ENCODE measurements around the gene TTYH3. TPM values are rescaled to one million over a fixed set of nuclear protein-coding genes. Genes with fewer than 3 reads are reported as not detected.
"Not testable (repeated sequence)": the region's sequence is repeated elsewhere in the genome, so short reads cannot be mapped to it uniquely, and the experiment has no call there.

The TTYH3 gene
- total and polyA plus RNA-seq, 9 of the 15 experiments (the other 6 are each of a cell fraction or from before 2014, with no cell fraction given): 0.01 to 5.5 (median 1.1) TPM

DNA sequence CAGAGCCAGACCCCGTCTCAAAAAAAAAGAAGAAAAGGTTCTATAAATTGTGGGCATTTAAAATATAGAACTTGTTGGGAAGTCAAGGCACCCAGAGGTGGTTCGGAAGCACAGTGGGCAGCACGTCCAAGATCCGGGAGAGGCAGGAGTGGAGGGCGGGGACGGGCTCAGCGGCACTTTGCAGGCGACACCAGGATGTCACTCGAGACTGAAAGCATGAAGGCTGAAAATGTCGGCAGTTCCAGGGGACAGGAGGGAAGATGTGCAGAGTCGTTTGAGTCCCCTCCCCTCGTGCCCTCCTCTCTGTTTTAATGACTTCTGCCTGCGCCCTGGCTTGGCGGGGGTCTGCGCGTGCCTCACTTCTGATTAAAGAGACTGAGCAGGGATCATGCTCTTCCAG lies 42.4 kb upstream of the TTYH3 start (continued):
- TF ChIP-seq, protein P1, sequence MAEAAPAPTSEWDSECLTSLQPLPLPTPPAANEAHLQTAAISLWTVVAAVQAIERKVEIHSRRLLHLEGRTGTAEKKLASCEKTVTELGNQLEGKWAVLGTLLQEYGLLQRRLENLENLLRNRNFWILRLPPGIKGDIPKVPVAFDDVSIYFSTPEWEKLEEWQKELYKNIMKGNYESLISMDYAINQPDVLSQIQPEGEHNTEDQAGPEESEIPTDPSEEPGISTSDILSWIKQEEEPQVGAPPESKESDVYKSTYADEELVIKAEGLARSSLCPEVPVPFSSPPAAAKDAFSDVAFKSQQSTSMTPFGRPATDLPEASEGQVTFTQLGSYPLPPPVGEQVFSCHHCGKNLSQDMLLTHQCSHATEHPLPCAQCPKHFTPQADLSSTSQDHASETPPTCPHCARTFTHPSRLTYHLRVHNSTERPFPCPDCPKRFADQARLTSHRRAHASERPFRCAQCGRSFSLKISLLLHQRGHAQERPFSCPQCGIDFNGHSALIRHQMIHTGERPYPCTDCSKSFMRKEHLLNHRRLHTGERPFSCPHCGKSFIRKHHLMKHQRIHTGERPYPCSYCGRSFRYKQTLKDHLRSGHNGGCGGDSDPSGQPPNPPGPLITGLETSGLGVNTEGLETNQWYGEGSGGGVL (CRISPR knock-in tag; IDR thresholded peaks at IDR 0.05): no peak
- TF ChIP-seq ZSCAN32 (CRISPR knock-in tag; IDR thresholded peaks at IDR 0.05): no peak
- no peak for TF ChIP-seq POLR3A (IDR thresholded peaks at IDR 0.05; ENCODE audit: borderline replicate concordance, extremely low read depth, insufficient read depth, insufficient read length)
- no peak for TF ChIP-seq PHF8 (IDR thresholded peaks at IDR 0.05; ENCODE audit: borderline replicate concordance, low read length)
- no peak for TF ChIP-seq HNRNPUL1 (IDR thresholded peaks at IDR 0.05; ENCODE audit: low read length)
- TF ChIP-seq CBFA2T3 (IDR thresholded peaks at IDR 0.05): no peak

DNA sequence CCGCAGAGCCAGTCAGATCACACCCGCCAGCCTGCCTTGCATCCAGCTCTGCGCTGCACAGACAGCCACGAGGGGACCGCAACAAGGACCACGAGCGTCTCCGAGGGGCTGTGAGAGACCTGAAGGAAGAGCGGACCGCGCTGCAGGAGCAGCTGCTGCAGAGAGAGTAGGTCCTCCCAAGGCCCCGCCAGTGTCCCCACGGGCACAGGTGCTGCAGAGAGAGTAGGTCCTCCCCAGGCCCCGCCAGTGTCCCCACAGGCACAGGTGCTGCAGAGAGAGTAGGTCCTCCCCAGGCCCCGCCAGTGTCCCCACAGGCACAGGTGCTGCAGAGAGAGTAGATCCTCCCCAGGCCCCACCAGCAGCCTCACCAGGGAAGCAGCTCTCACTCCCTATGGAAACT lies 41.8 kb upstream of the TTYH3 start:
- BruUV-seq (replicated peaks); H3K79me2 ChIP-seq (ENCODE audit: control insufficient read depth, insufficient read depth, low read length); H3K4me3 ChIP-seq; H3K9me1 ChIP-seq (ENCODE audit: control insufficient read depth, insufficient read depth, low read length); CTCF ChIA-PET (ENCODE audit: low intra/inter-chr PET ratio); in situ Hi-C loops (cut with MboI); H3K27me3 ChIP-seq (ENCODE audit: control insufficient read depth in 2 of 2, insufficient read depth in 2 of 2, low read length in 2 of 2); DNase-seq (ENCODE audit: extremely low read depth in 1 of 4, low spot score in 3 of 4); H2AFZ ChIP-seq (ENCODE audit: low read depth, low read length); ATAC-seq; H4K20me1 ChIP-seq (replicated peaks; ENCODE audit: control insufficient read depth, insufficient read depth, low read length); H3K9me3 ChIP-seq (replicated peaks; ENCODE audit: control insufficient read depth, insufficient read depth, low read depth, low read length); H3K27ac ChIP-seq (ENCODE audit: extremely low read depth, low read depth, low read length); FAIRE-seq; H3K9ac ChIP-seq (ENCODE audit: insufficient read depth in 1 of 2, low read depth in 2 of 2, low read length in 2 of 2); intact Hi-C loops (cut with micrococcal nuclease); H3K4me2 ChIP-seq (ENCODE audit: insufficient read depth, low read length): not testable (repeated sequence)
- POLR2A ChIA-PET: interaction anchor here (0.6 kb wide), 1 partner anchor 117 kb away, joined by 3 read pairs; no protein-coding TSS in a partner anchor
- WGBS (ENCODE audit: insufficient coverage, low coverage, missing lambda C conversion rate): 85% methylated on average over 14 of the region's 15 CpGs
- Histone ChIP-seq H3K36me3 (ENCODE audit: control insufficient read depth, insufficient read depth, low read length) (peaks cover 18% of the 10 kb centered on the region; the same call in 1 of the 3 replicates), H3K4me1 (replicated peaks in 1 of 2; ENCODE audit: control insufficient read depth in 2 of 2, insufficient read depth in 2 of 2, low read length in 2 of 2) (peaks cover 0 to 12% of the 10 kb centered on the region in 2 experiments; a peak in 2 of 5 replicates)
